ENCODE results near the gene RGPD6.
"Not testable (repeated sequence)": the region's sequence is repeated elsewhere in the genome, so short reads cannot be mapped to it uniquely, and the experiment has no call there.

GRCh38 chr2:110494488-110494887 is 82.5 kb downstream of the RGPD6 start:
- not testable (repeated sequence) for TF ChIP-seq CTCF (optimal IDR thresholded peaks at IDR 0.05 in 1 of 3, IDR thresholded peaks at IDR 0.05 in 1 of 3, conservative IDR thresholded peaks at IDR 0.05 in 1 of 3; ENCODE audit: extremely low read depth in 1 of 3, insufficient read depth in 2 of 3, low read length in 3 of 3); EZH2 (IDR thresholded peaks at IDR 0.05; ENCODE audit: low read length)
